Bronchial epithelial cell (primary cell): ENCODE results near the gene SAMD8. TPM values are rescaled to one million over a fixed set of nuclear protein-coding genes. Genes with fewer than 3 reads are reported as not detected.

Source experiments
- DNase-seq: peaks from one replicate; pipeline ENCODE4 v3.0.0-alpha.2; 2010; ENCODE audit warnings: low read depth
- FAIRE-seq: peaks from 2 replicates; lab custom pipeline; 2011; peaks lifted over from hg19 to GRCh38; lab: Jason Lieb, UNC
- H3K27me3 ChIP-seq: 2 replicates; pipeline ENCODE4 v1.5.1; 2011; ENCODE audit warnings: low read length; ENCODE audit not compliant: control insufficient read depth, insufficient read depth
- H3K36me3 ChIP-seq: 2 replicates; pipeline ENCODE4 v1.5.1; 2011; ENCODE audit warnings: low read length; ENCODE audit not compliant: control insufficient read depth, insufficient read depth
- H3K4me3 ChIP-seq: 2 replicates; pipeline ENCODE4 v1.5.1; 2011; ENCODE audit warnings: mild to moderate bottlenecking, low read depth, low read length, control low read depth
- CTCF ChIP-seq: IDR thresholded peaks from 2 replicates; pipeline ENCODE4 v1.5.1; 2011; ENCODE audit warnings: mild to moderate bottlenecking, moderate library complexity, low read length, control low read depth, inconsistent platforms; ENCODE audit not compliant: insufficient read depth, severe bottlenecking
- total RNA-seq: library from RNA; depleted of rRNA; stranded (reverse); fragments of >200 nt; gene quantifications from 2 replicates; pipeline ENCODE4 v1.2.1, GENCODE V29; 2014

The SAMD8 gene
- total RNA-seq, 1 donor from 2014 or later: 25.5 TPM

DNA sequence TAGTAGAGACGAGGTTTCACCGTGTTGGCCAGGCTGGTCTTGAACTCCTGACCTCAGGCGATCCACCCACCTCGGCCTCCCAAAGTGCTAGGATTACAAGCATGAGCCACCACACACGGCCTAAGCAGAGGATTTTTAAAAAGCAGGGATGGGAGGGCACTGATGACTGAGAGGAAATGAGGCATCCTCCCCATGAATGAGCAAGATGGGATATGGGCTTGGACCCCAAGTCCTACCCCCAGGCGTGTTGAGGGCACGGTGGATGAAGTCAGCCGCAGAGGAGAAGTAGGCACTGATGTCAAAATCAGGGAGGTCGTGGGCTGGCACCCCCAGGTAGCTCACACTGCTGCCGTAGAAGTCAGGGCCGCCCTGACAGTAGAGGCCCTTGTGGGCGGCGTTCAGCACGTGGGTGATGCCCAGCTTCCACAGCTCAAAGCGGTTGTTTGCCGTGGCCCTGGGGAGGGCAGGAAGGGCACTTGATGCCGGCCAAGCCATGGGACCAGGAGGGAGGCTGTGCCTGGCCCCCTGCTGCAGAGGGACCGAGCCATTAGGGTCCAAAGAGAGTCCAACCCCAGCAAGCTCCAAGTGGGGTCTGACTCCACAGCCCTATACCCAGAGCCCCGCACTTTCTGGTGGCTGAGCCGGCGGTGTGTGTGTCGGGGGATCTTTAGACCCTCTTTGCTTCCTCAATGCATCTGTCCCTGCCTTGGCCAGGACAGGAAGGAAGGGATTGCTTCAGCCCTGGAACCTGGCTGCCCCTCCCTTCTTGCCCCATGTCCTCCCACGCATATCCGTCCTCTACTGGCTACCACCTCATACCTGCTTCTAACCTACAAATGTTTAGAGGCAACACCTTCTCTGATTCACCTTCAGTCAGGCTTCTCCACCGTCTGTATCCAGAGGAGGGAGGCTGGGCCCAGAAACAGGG, 3.4 kb upstream of the SAMD8 start:
- no peak for TF ChIP-seq CTCF
- H3K4me3 ChIP-seq: no peak overlapping the region
- FAIRE-seq: no peak
- H3K36me3 ChIP-seq: no peaks in the 10 kb centered on the region
- peak; percentile 92 for DNase-seq
- no peaks in the 10 kb centered on the region for H3K27me3 ChIP-seq

DNA sequence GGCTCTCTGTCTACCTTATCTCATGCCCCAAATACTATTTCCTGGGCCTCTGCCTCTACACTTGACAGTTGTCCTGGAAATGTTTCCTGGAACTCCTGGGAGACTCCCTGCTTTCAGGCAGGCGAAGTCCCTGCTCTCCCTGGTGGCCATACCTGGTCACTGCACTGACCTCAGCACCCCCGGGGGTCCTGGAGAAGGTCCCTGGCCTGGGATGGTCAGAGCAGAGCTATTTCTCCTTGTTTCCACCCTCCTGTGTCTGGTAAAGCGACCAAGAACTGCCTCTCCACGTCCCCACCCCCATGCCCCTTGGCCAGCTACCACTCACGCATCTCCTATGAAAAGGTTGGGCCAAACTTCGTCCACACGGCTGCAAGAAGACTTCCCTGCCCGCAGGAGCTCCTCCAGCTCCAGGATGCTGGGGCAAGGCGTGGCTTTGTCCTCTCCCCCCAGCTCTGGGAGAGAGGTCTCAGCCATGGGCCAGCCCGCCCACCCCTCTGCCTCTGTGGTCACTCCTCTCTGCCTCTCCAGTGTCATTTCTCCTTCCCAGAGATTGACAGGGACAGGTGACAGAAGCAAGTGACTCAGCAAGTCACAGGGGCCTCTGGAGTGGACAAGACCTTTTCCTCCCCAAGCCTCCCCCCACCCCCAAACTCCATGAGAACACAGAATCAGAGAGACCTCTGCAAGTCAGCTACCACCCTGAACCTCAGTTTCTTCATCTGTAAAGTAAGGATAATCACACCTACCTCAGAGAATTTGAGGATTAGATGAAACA, 2.6 kb upstream of the SAMD8 start:
- peak; percentile 68 for TF ChIP-seq CTCF
- DNase-seq (no peak), FAIRE-seq (no peak)
- Histone ChIP-seq H3K36me3 (no peaks in the 10 kb centered on the region), H3K4me3 (no peak overlapping the region), H3K27me3 (no peaks in the 10 kb centered on the region)

- FAIRE-seq (no peak), DNase-seq (no peak)
- Histone ChIP-seq H3K4me3 (no peak overlapping the region), H3K36me3 (no peaks in the 10 kb centered on the region), H3K27me3 (no peaks in the 10 kb centered on the region)
- TF ChIP-seq CTCF: no peak
Observed at GRCh38 chr10:75109459-75109778, 2.0 kb upstream of the SAMD8 start.

DNA sequence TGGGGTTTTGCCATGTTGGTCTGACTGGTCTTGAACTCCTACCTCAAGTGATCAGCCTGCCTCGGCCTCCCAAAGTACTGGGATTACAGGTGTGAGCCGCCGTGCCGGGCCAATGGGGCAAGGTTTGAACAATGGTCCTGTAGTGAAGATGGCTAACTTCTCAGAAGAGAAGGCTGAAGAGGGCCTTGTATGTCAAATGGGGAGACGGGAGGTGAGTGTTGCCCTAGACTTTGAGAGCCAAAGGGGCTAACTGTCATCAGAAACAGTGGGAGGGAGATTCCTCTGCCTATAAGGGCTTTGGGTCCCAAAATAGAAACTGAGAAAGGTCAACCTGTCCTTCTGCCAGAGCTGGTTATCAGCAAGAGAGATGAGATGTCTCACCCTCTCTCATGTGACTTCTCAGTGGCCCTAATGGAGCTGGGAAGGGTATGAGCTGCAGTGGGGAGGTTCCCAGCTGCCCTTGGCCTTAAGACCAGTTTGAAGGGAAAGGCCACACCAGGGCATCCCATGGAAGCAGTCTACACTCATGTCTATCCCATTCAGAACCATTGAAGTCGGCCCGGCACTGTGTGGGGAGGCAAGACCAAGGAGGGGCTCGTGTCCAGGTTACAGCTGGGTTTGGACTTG, 1.3 kb upstream of the SAMD8 start:
- no peak overlapping the region for H3K4me3 ChIP-seq
- DNase-seq: no peak
- no peak for TF ChIP-seq CTCF
- no peaks in the 10 kb centered on the region for H3K27me3 ChIP-seq
- FAIRE-seq: no peak
- H3K36me3 ChIP-seq: no peaks in the 10 kb centered on the region

- FAIRE-seq: no peak
- DNase-seq: peak; percentile 37
- peak overlapping the region; percentile 86 for H3K4me3 ChIP-seq
Observed at GRCh38 chr10:75111907-75112679, 637 bp downstream of the SAMD8 start.

More at GRCh38 chr10:75111907-75112679, 637 bp downstream of the SAMD8 start:
- Histone ChIP-seq H3K36me3 (no peaks in the 10 kb centered on the region), H3K27me3 (no peaks in the 10 kb centered on the region)
- TF ChIP-seq CTCF: no peak
